T follicular helper cell (primary cell): Measurements from ENCODE around the gene BMP3.

Experiments used
- DNase-seq: peaks from one replicate; pipeline ENCODE4 v3.0.0-alpha.2; 2020; ENCODE audit warnings: low read depth

Gene BMP3

GRCh38 chr4:81040012-81040659 lies 9.6 kb downstream of the BMP3 start:
- DNase-seq = no peak

GRCh38 chr4:81042578-81043365 lies 12.3 kb downstream of the BMP3 start:
- DNase-seq = no peak

- no peak for DNase-seq
These were observed 18.8 kb downstream of the BMP3 start for GRCh38 chr4:81049330-81049729.

- DNase-seq = no peak
These were observed 19.4 kb downstream of the BMP3 start for GRCh38 chr4:81049907-81050306.

DNA sequence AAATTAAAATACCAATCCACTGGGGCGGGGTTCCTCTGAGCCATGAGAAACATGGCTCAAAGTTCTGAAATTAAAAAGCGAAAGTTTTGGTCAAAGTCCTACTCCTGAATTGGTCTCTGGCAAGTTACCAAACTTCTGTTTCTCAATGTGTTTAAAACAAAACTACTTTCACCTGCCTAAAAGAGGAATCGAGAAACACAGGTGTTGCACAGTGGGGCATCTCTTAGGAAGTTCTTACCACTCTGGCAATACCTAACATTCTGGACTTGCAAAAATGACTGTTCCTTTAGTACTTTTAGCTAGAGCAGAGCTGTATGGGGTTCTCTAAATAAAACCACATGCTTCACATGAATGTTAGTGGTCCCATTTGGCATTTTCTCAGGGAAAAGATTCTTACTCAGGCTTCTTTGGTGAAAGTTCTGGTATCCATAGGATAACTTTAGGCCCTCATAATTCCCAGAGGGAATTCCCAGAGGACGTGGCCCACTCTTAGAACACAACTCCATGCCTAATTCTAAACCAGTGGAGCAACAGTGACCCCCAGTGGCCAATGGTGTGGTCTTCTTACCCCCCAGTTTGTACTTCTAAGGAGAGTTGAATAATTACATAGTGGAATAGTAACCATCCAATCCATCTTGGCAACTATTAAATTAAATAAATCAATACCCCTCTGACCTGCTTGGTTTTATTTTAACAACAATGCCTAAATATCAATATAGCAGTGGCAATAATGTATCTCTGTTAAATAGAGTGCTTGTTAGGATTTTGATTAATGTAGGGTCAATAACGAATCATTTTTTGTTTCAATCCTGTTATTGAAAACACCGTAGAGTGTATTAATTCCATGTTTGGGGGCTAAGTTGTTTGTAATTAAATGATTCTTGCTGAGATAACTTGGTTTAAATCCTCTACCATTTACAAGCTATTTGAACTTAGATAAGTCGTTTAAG lies 21.9 kb downstream of the BMP3 start:
- peak; percentile 32 for DNase-seq

DNA sequence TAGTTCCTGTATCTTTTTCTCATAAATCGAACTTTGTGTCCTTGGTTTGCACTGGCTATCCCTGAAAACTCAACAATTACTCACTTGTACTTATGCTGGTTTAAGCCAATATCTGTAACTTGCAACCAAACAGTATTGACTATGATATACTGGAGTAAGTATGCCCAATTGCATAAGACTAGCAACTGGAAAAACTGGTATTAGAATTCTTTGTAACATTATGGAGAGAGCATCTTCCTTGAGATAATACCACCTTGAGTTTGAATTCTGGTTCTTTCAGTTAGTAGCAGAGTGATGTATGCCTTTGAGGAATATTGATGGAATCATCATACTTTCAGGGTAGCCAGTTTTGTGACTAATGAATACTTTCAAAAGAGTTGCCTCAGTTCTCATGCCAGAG lies 28.1 kb downstream of the BMP3 start:
- no peak for DNase-seq

GRCh38 chr4:81060587-81061343 lies 30.3 kb downstream of the BMP3 start:
- DNase-seq = no peak

GRCh38 chr4:81061344-81061730 lies 30.8 kb downstream of the BMP3 start:
- DNase-seq = no peak

- DNase-seq = no peak
These were observed 31.5 kb downstream of the BMP3 start for GRCh38 chr4:81062001-81062400.

- DNase-seq = no peak
These were observed 34.9 kb downstream of the BMP3 start for GRCh38 chr4:81065446-81065845.

- DNase-seq = peak; percentile 35
These were observed 39.3 kb downstream of the BMP3 start for GRCh38 chr4:81069706-81070331.

GRCh38 chr4:81071013-81071412 lies 40.5 kb downstream of the BMP3 start:
- no peak for DNase-seq

GRCh38 chr4:81081156-81081555 lies 50.6 kb downstream of the BMP3 start:
- DNase-seq = no peak

GRCh38 chr4:81084029-81084428 lies 53.5 kb downstream of the BMP3 start:
- no peak for DNase-seq

DNA sequence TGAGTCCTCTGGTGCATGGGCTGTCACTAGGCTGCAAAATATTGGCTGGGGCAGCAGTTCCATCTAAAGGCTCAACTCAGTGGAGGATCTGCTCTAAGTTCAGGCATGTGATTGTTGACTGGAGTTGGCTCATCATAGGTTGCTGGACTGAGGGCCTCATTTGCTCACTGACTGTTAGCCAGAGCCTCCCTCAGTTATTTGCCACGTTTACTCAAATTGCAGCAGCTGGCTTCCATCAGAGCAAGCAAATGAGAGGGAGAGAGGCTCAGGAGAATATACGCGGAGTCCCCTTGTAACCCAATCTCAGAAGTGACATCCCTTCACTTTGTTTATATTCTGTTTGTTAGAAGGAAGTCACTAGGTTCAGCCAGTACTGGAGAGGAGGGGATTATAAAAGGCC lies 54.1 kb downstream of the BMP3 start:
- no peak for DNase-seq

DNA sequence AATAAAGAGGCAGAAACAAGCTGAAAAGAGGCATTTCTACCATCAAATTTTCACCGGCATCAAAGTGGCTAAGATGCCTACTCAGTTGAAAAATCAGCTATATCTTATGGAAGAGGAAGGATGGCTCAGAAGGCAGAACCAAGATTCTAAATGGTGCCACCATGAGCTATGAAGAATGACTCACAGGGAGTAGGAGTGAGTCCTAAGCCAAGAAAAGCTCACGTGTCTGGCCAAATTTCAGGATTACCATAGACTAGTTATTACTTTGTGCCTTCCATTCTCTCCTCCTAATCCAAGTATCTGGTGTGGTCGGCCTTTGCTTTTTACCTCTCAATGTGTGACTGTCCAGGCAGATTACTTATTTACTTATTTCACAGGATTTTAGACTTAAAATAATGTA lies 54.8 kb downstream of the BMP3 start:
- no peak for DNase-seq

GRCh38 chr4:81085979-81086378 lies 55.5 kb downstream of the BMP3 start:
- no peak for DNase-seq

DNA sequence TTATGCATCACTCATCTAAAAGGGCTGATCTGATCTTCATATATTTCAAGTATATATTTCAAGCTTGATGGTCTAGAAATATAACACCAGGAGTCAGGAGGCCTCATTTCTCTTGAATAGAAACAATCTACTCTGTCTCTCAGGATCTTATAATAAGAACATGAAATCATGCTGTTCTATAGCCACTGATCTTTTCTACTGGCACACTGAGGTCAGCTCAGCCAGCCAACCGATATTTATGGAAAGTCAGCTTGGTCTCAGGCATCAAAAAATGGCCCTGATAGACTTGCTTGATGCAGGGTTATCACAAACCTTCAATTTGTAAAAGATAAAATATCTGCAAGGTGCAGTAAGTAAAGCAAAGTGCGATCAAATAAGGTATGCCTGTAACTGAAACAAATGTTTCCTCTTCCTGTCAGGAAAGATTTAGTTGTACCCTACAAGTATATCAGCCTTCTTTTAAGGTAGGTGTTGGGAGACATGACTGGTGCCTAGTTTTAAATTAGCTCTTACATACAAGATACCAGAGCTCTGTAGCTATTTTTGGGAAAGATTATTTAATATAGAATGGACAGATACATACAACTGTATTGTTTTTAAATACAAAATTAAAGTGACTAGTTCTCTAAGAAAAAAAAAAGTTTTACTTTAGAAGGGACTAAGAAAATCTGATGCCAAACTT lies 63.4 kb downstream of the BMP3 start:
- DNase-seq = no peak

DNA sequence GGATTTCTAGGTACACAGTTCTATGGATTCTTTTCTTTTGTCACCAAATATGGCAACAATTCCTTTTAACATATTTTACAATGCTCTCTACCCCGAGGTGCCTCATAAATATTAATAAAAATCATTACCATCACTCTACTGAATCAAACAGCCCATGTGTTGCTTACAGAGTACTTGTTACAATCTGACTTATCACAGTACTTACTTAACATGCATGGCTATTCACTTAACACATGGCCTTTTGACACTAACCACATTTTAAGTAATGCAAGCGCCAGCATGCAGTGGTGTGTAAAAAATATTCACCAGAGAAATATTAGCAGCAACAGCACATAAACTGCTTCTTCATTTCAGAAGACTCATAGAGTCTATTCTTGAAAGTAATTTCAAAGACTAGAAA lies 64.9 kb downstream of the BMP3 start:
- no peak for DNase-seq

DNA sequence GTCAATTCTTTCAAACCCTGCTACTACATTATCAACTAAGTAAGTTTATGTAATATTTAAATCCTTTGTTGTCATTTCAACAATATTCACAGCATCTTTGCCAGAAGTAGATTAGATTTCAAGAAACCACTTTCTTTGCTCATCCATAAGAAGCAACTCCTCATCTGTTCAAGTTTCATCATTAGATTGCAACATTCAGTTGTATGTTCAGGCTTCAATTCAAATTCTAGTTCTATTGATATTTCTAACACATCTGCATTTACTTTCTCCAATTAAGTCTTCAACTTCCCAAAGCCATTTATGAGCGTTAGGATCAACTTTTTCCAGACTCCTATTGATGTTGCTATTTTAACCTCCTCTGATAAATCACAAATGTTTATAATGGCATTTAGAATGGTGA lies 66.1 kb downstream of the BMP3 start:
- no peak for DNase-seq

GRCh38 chr4:81102107-81102506 lies 71.6 kb downstream of the BMP3 start:
- DNase-seq = no peak
